Glutamatergic neuron (in vitro differentiated cells): ENCODE results near the gene CD300A. TPM values are rescaled to one million over a fixed set of nuclear protein-coding genes. Genes with fewer than 3 reads are reported as not detected.
A peak's percentile ranks its signal among the peaks of the same experiment; 100 is the strongest.

ENCODE experiments used
- DNase-seq: peaks from one replicate; pipeline ENCODE4 v3.0.0; 2022
- H3K27ac Mint-ChIP-seq: one replicate; pipeline ENCODE4 v1.8.0; 2020; ENCODE audit warnings: mild to moderate bottlenecking, mixed read lengths, inconsistent platforms; ENCODE audit not compliant: unreplicated experiment
- H3K27me3 Mint-ChIP-seq: one replicate; pipeline ENCODE4 v1.8.0; 2020; ENCODE audit warnings: mild to moderate bottlenecking, moderate library complexity, mixed read lengths, inconsistent platforms; ENCODE audit not compliant: unreplicated experiment
- H3K36me3 Mint-ChIP-seq: one replicate; pipeline ENCODE4 v1.8.0; 2020; ENCODE audit warnings: mild to moderate bottlenecking, mixed read lengths, inconsistent platforms; ENCODE audit not compliant: unreplicated experiment
- H3K4me1 Mint-ChIP-seq: one replicate; pipeline ENCODE4 v1.8.0; 2020; ENCODE audit warnings: mild to moderate bottlenecking, low read depth, mixed read lengths, inconsistent platforms; ENCODE audit not compliant: unreplicated experiment
- H3K4me3 Mint-ChIP-seq: one replicate; pipeline ENCODE4 v1.8.0; 2020; ENCODE audit warnings: mild to moderate bottlenecking, mixed read lengths, inconsistent platforms; ENCODE audit not compliant: unreplicated experiment
- H3K9me3 Mint-ChIP-seq: one replicate; pipeline ENCODE4 v1.8.0; 2020; ENCODE audit warnings: mild to moderate bottlenecking, moderate library complexity, mixed read lengths, inconsistent platforms; ENCODE audit not compliant: unreplicated experiment
- CTCF ChIP-seq: fragments of 200-600 bp; sonication (generic); IDR thresholded peaks from one replicate; pipeline ENCODE4 v1.5.0; 2021; ENCODE audit not compliant: partially characterized antibody, unreplicated experiment
- total RNA-seq: library from RNA; stranded (reverse); fragmentation: NEBNext Ultra II Directional; extraction: Animal tissue kit (Norgen Biotek cat#: 25700); gene quantifications from one replicate; pipeline ENCODE4 v1.2.1, GENCODE V29; 2021; ENCODE audit not compliant: unreplicated experiment

The CD300A gene
- total RNA-seq, 1 donor from 2014 or later, result 0.25 TPM

GRCh38 chr17:74466828-74467184 is 372 bp downstream of the CD300A start:
- DNase-seq, result no peak
- TF ChIP-seq CTCF, result no peak
- Mint-ChIP-seq H3K9me3 (peaks cover 3% of the 10 kb centered on the region), H3K27me3 (peaks cover 4% of the 10 kb centered on the region), H3K4me1 (peaks cover 8% of the 10 kb centered on the region), H3K36me3 (no peaks in the 10 kb centered on the region), H3K27ac (no peak overlapping the region), H3K4me3 (no peak overlapping the region)

GRCh38 chr17:74467221-74467951 is 952 bp downstream of the CD300A start:
- H3K4me3 Mint-ChIP-seq, result no peak overlapping the region
- no peak for TF ChIP-seq CTCF
- no peaks in the 10 kb centered on the region for H3K36me3 Mint-ChIP-seq
- peaks cover 4% of the 10 kb centered on the region for H3K27me3 Mint-ChIP-seq
- H3K4me1 Mint-ChIP-seq, result peaks cover 8% of the 10 kb centered on the region
- DNase-seq, result no peak
- peaks cover 3% of the 10 kb centered on the region for H3K9me3 Mint-ChIP-seq
- no peak overlapping the region for H3K27ac Mint-ChIP-seq

- no peak for DNase-seq
- Mint-ChIP-seq H3K36me3 (peaks cover 9% of the 10 kb centered on the region), H3K9me3 (peaks cover 9% of the 10 kb centered on the region), H3K27ac (no peak overlapping the region), H3K4me1 (peaks cover 7% of the 10 kb centered on the region), H3K27me3 (peaks cover 8% of the 10 kb centered on the region), H3K4me3 (no peak overlapping the region)
- TF ChIP-seq CTCF, result no peak
These were observed 4.9 kb downstream of the CD300A start for GRCh38 chr17:74471341-74471740.

GRCh38 chr17:74472890-74473289 is 6.5 kb downstream of the CD300A start:
- Mint-ChIP-seq H3K9me3 (peaks cover 9% of the 10 kb centered on the region), H3K36me3 (peaks cover 13% of the 10 kb centered on the region), H3K27me3 (peaks cover 8% of the 10 kb centered on the region), H3K4me1 (peaks cover 7% of the 10 kb centered on the region), H3K4me3 (no peak overlapping the region), H3K27ac (no peak overlapping the region)
- no peak for TF ChIP-seq CTCF
- DNase-seq, result no peak

GRCh38 chr17:74473294-74473693 is 6.9 kb downstream of the CD300A start:
- H3K4me3 Mint-ChIP-seq, result peak overlapping the region; percentile 55
- peaks cover 9% of the 10 kb centered on the region for H3K9me3 Mint-ChIP-seq
- TF ChIP-seq CTCF, result no peak
- H3K27ac Mint-ChIP-seq, result no peak overlapping the region
- H3K27me3 Mint-ChIP-seq, result peaks cover 8% of the 10 kb centered on the region
- no peak for DNase-seq
- peaks cover 13% of the 10 kb centered on the region for H3K36me3 Mint-ChIP-seq
- H3K4me1 Mint-ChIP-seq, result peaks cover 7% of the 10 kb centered on the region
